ENCODE results near the gene NUDT5. TPM values are rescaled to one million over a fixed set of nuclear protein-coding genes. Genes with fewer than 3 reads are reported as not detected.
A peak's percentile ranks its signal among the peaks of the same experiment; 100 is the strongest.
"Not testable (repeated sequence)": the region's sequence is repeated elsewhere in the genome, so short reads cannot be mapped to it uniquely, and the experiment has no call there.

The NUDT5 gene
- total RNA-seq, 3 donors from 2014 or later, result 104 to 109 (median 105) TPM

DNA sequence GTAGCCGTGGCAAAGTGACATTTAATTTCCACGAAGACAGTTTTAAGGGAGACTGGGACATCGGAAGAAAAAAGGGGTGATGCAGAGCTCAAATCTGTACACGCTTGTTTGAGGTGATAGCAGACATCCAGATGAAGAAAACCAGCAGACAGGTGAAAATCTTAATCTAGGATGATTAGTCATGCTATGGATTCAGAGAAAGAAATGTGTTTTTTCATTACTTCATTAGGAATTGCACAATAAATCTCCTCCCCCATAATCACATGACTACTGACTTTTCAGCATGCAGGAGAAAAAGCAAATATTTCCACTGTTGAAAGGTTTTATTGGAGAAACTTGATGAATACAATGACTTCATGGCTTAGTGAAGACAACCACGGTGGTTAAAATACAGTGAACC is 2.5 kb downstream of the NUDT5 start:
- Mint-ChIP-seq H3K4me1 (ENCODE audit: low read depth) (peaks cover 44% of the 10 kb centered on the region), H3K27me3 (ENCODE audit: low read depth) (no peaks in the 10 kb centered on the region), H3K4me3 (peak overlapping the region; percentile 32), H3K9me3 (no peaks in the 10 kb centered on the region), H3K36me3 (ENCODE audit: insufficient read depth) (peaks cover 23% of the 10 kb centered on the region)
- DNase-seq, result no peak
- ATAC-seq, result no peak

DNA sequence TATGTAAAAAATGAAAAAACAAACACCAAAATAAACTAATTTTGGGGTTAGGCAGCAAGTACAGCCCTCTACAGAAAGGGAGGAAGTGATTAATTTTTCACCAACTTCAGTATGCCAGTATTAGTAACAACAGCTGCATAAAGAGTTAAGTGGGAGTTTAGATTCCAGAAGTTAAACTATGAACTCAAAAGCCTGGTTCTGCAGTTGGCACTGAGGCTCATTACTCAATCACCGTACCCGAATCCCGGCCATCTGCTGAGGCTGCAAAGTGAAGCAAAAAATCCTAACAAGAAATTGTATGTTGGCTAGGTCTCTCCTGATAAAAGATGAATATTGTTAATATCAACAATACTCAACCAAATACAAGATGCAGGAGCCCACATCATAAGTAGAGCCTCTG is 4.0 kb downstream of the NUDT5 start:
- peaks cover 44% of the 10 kb centered on the region for H3K4me1 Mint-ChIP-seq (ENCODE audit: low read depth)
- ATAC-seq, result no peak
- H3K27me3 Mint-ChIP-seq (ENCODE audit: low read depth), result no peaks in the 10 kb centered on the region
- peaks cover 33% of the 10 kb centered on the region for H3K36me3 Mint-ChIP-seq (ENCODE audit: insufficient read depth)
- DNase-seq, result no peak
- H3K4me3 Mint-ChIP-seq, result no peak overlapping the region
- no peaks in the 10 kb centered on the region for H3K9me3 Mint-ChIP-seq

DNA sequence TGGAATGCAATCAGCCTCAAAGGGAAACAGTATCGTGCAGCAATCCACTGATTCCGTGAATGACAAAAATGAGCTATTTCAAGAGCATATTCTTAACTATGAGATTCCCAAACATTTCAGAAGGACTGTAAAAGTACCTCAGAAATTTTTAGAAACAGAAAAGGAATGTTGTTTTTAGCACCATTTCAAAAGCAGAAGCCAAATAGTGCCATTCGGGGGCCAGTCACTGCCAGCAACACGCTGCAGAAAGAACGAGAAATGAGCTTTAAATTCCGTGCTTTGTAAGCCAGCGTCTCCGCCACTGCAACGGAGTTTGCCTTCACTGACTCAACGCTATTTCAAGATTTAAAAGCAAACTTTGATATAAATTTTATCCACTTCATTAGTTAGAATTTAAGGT is 6.3 kb downstream of the NUDT5 start:
- no peak for DNase-seq
- H3K36me3 Mint-ChIP-seq (ENCODE audit: insufficient read depth), result peaks cover 42% of the 10 kb centered on the region
- no peak overlapping the region for H3K4me3 Mint-ChIP-seq
- ATAC-seq, result no peak
- H3K9me3 Mint-ChIP-seq, result no peaks in the 10 kb centered on the region
- H3K27me3 Mint-ChIP-seq (ENCODE audit: low read depth), result no peaks in the 10 kb centered on the region
- peaks cover 38% of the 10 kb centered on the region for H3K4me1 Mint-ChIP-seq (ENCODE audit: low read depth)

DNA sequence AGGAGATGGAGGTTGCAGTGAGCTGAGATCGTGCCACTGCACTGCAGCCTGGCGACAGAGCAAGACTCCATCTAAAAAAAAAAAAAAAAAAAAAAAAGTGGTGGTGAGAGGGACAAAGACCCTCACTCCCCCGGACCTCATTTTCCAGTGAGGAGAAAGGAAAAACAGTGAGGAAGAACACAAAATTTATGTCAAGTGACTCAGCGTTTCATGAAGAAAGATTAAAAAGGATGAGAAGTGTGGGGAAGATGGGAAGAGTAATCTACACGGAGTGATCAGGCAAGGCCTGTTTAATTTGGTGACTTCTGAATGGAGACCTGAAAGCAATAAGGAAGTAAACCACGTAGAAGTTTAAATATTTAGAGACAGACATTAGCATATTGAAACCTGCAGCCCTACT is 7.0 kb downstream of the NUDT5 start:
- Mint-ChIP-seq H3K4me1 (ENCODE audit: low read depth) (peaks cover 33% of the 10 kb centered on the region), H3K36me3 (ENCODE audit: insufficient read depth) (peaks cover 39% of the 10 kb centered on the region), H3K4me3 (no peak overlapping the region)

DNA sequence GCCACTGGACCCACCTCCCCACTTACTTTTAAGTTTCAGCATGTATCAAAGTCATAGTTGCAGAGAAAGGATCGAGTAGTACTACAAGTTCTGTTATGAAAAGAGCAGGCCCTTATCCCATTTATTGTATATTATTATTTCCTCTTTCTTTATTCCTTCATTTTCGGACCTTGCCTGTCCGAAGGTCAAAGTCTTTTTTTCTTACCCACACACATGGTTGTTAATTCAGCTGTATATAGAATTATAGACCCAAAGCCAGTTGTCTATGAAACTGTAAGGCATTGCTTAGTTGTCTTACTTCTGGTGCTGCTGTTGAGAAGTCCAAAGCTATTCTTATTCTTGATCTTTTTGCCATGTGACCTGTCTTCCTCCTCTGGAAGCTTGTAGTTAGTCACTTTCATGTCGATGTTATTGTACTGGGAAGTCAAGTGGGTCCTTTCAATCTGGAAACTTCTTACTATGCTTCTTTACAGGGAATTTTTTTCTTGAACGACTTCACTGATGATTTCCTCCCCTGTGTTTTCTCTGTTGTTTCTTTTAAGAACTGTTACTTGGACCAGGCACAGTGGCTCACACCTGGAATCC is 8.3 kb downstream of the NUDT5 start:
- Mint-ChIP-seq H3K36me3 (ENCODE audit: insufficient read depth) (peaks cover 40% of the 10 kb centered on the region), H3K4me3 (no peak overlapping the region), H3K4me1 (ENCODE audit: low read depth) (peaks cover 29% of the 10 kb centered on the region), H3K27me3 (ENCODE audit: low read depth) (no peaks in the 10 kb centered on the region), H3K9me3 (no peaks in the 10 kb centered on the region)
- no peak for DNase-seq
- ATAC-seq, result no peak

More for the DNA sequence above, 7.0 kb downstream of the NUDT5 start:
- no peaks in the 10 kb centered on the region for H3K27me3 Mint-ChIP-seq (ENCODE audit: low read depth)
- ATAC-seq, result no peak
- no peak for DNase-seq
- H3K9me3 Mint-ChIP-seq, result no peaks in the 10 kb centered on the region

DNA sequence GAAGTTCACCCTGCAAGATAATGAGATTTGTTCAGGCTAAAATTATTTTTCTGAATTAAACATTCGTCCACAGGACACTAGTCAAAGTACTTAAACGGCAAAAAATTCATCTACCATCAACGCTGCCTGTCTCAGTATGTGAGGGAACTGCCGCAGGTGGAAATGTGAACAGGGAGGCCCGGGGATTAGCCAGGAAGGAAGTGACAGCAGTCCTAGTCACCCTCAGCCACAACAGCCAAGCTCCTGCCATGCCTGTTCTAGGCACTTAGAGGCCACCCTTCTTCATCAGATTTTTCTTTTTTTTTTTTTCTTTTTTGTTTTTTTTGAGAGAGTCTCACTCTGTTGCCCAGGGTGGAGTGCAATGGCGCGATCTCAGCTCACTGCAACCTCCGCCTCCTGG is 9.4 kb downstream of the NUDT5 start:
- Mint-ChIP-seq H3K27me3 (ENCODE audit: low read depth) (no peaks in the 10 kb centered on the region), H3K4me3 (no peak overlapping the region), H3K9me3 (no peaks in the 10 kb centered on the region), H3K36me3 (ENCODE audit: insufficient read depth) (peaks cover 35% of the 10 kb centered on the region), H3K4me1 (ENCODE audit: low read depth) (peaks cover 27% of the 10 kb centered on the region)
- peak; percentile 47 to 60 for ATAC-seq
- DNase-seq, result no peak

DNA sequence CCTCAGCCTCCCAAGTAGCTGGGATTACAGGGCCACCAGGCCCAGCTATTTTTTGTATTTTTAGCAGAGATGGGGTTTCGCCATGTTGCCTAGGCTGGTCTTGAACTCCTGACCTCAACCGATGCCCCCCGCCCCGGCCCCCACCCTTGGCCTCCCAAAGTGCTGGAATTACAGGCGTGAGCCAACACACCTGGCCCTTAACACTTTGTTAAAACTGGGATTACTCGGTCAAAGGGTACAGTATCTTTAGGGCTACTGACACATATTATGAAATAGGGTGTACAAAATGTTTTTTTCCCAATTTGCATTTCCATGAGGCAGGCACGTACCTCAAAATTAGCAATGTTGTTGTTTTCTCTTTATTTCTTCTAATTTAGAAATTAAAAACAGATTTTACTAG is 11.5 kb downstream of the NUDT5 start:
- Mint-ChIP-seq H3K9me3 (no peaks in the 10 kb centered on the region), H3K4me3 (no peak overlapping the region), H3K27me3 (ENCODE audit: low read depth) (no peaks in the 10 kb centered on the region), H3K4me1 (ENCODE audit: low read depth) (peaks cover 39% of the 10 kb centered on the region), H3K36me3 (ENCODE audit: insufficient read depth) (peaks cover 29% of the 10 kb centered on the region)
- DNase-seq (no peak), ATAC-seq (no peak)

DNA sequence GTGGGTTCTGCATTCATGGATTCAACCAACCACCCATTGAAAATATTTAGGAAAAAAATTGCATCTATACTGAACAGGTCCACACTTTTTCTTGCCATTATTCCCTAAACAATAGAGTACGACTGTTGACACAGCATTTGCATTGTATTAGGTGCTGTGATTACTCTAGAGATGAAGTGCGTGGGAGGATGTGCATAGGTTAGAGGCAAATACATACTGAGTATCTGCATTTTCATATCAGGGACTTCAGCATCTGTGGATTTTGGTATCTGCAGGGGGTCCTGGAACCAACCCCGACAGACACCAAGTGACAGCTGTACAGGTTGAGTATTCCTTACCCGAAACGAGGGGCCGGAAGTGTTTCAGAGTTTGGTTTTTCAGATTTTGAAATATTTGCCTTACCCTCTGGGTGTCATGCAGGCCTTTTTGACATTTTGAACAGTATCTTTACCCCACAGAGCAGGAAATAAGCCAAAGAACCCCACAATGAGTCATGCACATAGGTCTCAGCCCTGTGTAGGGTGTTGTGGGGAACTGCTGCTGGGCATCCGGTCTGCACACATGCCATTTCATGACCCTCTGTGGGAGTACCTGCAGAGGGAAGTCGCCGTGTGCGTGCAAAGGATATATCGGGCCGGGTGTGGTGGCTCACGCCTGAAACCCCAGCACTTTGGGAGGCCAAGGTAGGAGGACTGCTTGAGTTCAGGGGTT is 14.5 kb downstream of the NUDT5 start:
- DNase-seq (peak; percentile 62), ATAC-seq (peak; percentile 98 to 99)
- peaks cover 29% of the 10 kb centered on the region for H3K4me1 Mint-ChIP-seq (ENCODE audit: low read depth)
- H3K36me3 Mint-ChIP-seq (ENCODE audit: insufficient read depth), result peaks cover 20% of the 10 kb centered on the region
- no peaks in the 10 kb centered on the region for H3K9me3 Mint-ChIP-seq
- H3K4me3 Mint-ChIP-seq, result no peak overlapping the region
- H3K27me3 Mint-ChIP-seq (ENCODE audit: low read depth), result no peaks in the 10 kb centered on the region

DNA sequence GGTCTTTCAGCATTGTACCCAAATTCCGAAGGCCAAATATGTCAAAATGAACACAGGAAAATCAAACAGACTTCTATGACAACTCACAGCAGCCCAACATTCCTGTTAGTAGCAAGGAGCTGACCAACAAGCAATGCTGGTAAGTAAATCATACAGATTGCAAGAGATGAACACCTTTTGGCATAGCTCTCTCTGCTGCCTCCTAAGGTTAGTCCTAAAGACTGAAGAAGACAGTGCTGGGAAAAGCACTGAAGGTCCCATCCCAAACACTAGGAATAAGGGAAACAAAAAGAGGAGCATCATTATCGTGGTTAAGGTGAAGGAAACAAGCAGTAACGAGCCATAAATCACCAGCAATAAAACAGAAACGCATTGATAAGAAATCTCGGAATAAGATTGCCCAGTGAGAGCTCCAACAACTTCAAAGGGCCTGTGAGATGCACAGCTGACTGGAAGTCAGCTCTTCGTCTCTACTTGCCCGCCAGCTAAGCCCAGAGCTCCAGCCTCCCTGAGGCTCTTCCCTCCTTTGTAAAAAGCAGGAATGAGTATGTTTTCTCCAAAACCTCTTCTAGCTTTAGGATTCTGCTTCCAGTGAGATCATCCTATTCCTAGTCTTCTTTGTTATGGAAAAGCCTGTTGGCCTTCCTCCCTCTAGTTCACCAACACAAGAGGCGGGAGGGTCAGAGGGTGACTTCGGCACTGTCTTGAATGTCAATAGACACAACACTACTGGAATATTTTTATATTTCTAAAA is 15.3 kb downstream of the NUDT5 start:
- Mint-ChIP-seq H3K4me3 (no peak overlapping the region), H3K36me3 (ENCODE audit: insufficient read depth) (peaks cover 15% of the 10 kb centered on the region), H3K9me3 (no peaks in the 10 kb centered on the region), H3K27me3 (ENCODE audit: low read depth) (no peaks in the 10 kb centered on the region), H3K4me1 (ENCODE audit: low read depth) (peaks cover 24% of the 10 kb centered on the region)
- DNase-seq (no peak), ATAC-seq (no peak)

DNA sequence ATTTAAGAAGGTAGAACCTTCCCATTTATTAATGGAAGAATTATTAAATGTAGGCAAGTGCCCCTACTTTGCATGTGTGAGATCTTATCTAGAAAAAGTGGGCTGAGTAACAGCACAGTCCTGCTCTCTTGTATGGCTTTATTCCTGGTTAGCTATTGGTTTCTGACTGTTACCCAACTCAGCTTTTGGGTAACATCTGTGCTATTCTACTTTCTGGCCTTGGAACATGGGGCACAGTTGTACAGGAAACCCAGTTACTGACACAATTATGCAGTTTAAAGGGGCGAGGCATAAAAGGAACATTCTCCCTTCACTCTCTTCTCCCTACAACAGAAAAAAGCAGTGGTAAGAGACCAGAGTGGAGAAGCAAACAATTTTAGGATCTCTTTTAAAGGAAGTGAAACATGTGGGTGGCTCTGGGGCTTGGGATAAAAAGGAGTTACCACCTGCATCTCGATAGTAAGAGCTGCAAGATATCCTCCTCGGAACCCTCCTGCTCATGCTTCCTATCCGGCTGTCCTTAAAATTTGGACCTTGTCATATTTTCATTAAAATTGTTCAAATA is 16.0 kb downstream of the NUDT5 start:
- Mint-ChIP-seq H3K4me1 (ENCODE audit: low read depth) (peaks cover 24% of the 10 kb centered on the region), H3K9me3 (no peaks in the 10 kb centered on the region), H3K4me3 (no peak overlapping the region), H3K27me3 (ENCODE audit: low read depth) (no peaks in the 10 kb centered on the region), H3K36me3 (ENCODE audit: insufficient read depth) (peaks cover 10% of the 10 kb centered on the region)
- DNase-seq (no peak), ATAC-seq (no peak)

DNA sequence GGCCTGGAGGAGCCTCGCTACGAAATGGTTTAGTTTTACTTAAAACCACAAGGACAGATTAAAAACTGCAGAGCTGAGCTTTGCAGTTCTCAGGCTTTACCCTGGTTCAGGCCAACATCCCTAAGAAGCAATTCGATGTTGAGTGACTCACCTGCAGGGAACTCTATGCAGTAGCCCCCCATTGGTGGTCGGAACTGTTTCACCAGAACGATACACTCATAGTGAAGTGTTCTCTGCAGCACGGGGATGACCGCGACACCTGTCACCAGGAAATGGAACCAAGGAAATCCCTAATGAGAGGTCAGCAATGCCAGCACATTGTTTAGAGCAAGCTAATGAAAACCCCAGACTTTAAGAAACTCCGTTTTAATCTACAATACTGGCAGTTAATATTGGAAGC is 18.0 kb downstream of the NUDT5 start:
- H3K36me3 Mint-ChIP-seq (ENCODE audit: insufficient read depth), result peaks cover 12% of the 10 kb centered on the region
- no peak for ATAC-seq
- H3K4me3 Mint-ChIP-seq, result no peak overlapping the region

DNA sequence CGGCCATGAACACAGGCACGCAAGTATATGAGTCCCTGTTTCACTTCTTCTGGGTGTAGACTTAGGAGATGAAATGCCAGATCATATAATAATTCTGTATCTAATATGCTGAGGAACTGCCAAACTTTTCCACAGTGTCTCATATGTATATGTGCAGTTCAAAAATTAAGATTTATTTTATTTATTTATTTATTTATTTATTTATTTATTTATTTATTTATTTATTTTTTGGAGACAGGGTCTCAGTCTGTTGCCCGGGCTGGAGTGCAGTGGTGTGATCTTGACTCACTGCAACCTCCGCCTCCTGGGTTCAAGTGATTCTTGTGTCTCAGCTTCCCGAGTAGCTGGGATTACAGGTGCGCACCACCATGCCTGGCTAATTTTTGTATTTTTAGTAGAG is 24.2 kb downstream of the NUDT5 start:
- H3K9me3 Mint-ChIP-seq; ATAC-seq; H3K4me3 Mint-ChIP-seq; DNase-seq; H3K4me1 Mint-ChIP-seq (ENCODE audit: low read depth); H3K27me3 Mint-ChIP-seq (ENCODE audit: low read depth): not testable (repeated sequence)
- peaks cover 43% of the 10 kb centered on the region for H3K36me3 Mint-ChIP-seq (ENCODE audit: insufficient read depth)

More for the DNA sequence above, 18.0 kb downstream of the NUDT5 start:
- Mint-ChIP-seq H3K9me3 (no peaks in the 10 kb centered on the region), H3K4me1 (ENCODE audit: low read depth) (peaks cover 24% of the 10 kb centered on the region), H3K27me3 (ENCODE audit: low read depth) (no peaks in the 10 kb centered on the region)
- DNase-seq, result no peak

DNA sequence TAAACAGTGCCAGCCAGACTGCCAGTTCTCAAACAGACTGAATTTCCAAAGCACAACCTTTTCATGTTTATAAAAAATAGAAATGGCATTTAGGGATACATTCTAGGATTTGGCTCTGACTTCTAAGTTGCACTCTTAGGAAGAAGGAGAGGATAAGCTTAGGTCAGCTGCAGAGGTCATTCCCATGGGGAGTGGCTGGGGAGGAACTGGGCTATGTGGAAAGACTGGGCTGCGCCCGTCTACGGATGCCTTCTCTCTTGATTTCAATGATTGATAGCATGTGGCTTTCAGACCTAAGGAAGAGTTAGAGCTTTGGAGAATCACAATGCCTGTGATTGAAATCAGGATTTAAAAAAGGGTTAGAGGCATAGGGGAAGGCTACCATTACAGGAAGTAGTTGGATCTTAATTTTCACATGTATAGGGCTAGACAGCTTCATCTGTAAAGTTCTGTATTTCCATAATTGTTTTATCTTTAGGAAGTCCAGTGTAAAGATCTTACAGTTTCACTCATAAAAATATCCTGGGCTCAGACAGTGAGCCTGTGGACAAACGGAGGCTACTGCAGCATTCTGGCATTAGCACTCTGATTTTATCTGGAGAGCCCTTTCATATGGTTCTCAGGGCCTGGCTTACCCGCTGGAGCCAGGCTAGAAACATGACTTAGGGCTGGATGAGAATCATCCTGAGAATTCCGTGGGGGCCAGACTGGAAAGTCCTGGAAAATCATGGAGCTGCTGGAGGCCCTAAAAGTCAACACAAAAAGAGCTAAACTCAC is 29.5 kb downstream of the NUDT5 start:
- H3K4me3 Mint-ChIP-seq, result no peak overlapping the region
- H3K36me3 Mint-ChIP-seq (ENCODE audit: insufficient read depth), result peaks cover 51% of the 10 kb centered on the region
- H3K4me1 Mint-ChIP-seq (ENCODE audit: low read depth), result no peaks in the 10 kb centered on the region

DNA sequence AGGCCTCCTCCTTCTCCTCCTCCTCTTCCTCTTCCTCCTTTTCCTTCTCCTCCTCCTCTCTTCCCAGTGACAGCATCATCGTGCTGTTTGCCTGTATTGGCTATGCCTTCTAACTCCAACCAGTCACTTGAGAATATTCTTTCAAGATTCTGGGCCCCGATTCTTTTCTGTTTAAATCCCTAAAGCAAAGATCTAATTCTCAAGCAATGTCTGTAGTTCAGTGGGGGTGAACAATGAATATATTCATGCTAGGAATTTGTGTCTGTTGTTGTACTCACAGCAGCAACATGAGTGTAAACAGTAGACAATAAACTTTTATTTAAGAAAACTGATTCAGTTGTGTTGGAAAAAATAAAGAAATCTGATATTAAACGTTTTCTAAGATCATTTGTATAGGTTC is 30.7 kb downstream of the NUDT5 start:
- H3K9me3 Mint-ChIP-seq, result no peaks in the 10 kb centered on the region
- H3K4me3 Mint-ChIP-seq, result no peak overlapping the region
- ATAC-seq (no peak), DNase-seq (no peak)
- no peaks in the 10 kb centered on the region for H3K4me1 Mint-ChIP-seq (ENCODE audit: low read depth)
- peaks cover 44% of the 10 kb centered on the region for H3K36me3 Mint-ChIP-seq (ENCODE audit: insufficient read depth)
- no peaks in the 10 kb centered on the region for H3K27me3 Mint-ChIP-seq (ENCODE audit: low read depth)

More for the DNA sequence above, 29.5 kb downstream of the NUDT5 start:
- DNase-seq (no peak), ATAC-seq (no peak)
- Mint-ChIP-seq H3K9me3 (no peaks in the 10 kb centered on the region), H3K27me3 (ENCODE audit: low read depth) (no peaks in the 10 kb centered on the region)
